IMR-90 (cell line): Measurements from ENCODE around the gene KIF6.

Experiments
- CTCF ChIP-seq: conservative IDR thresholded peaks from 2 replicates; pipeline ENCODE4 v1.5.1; 2012; ENCODE audit warnings: mild to moderate bottlenecking, low read depth, low read length, improper control_type of control experiment
- ELK1 ChIP-seq: fragments of 150-350 bp; IDR thresholded peaks from 2 replicates; pipeline ENCODE4 v1.6.1; 2016; ENCODE audit warnings: low read depth, mild to moderate bottlenecking, low read length, moderate library complexity, borderline replicate concordance
- MAZ ChIP-seq: IDR thresholded peaks from 2 replicates; pipeline ENCODE4 v1.6.1; 2012; ENCODE audit warnings: low read depth, mild to moderate bottlenecking, low read length, improper control_type of control experiment, moderate library complexity, borderline replicate concordance
- NFE2L2 ChIP-seq: fragments of 150-350 bp; IDR thresholded peaks from 2 replicates; pipeline ENCODE4 v1.6.1; 2016; ENCODE audit warnings: low read depth, mild to moderate bottlenecking, low read length
- POLR2A ChIP-seq: IDR thresholded peaks from 2 replicates; pipeline ENCODE4 v1.6.1; 2012; ENCODE audit warnings: mild to moderate bottlenecking, low read depth, low read length
- USF2 ChIP-seq: fragments of 150-350 bp; IDR thresholded peaks from 2 replicates; pipeline ENCODE4 v1.6.1; 2017; ENCODE audit warnings: mild to moderate bottlenecking, antibody characterized with exemption, low read length, low read depth

- TF ChIP-seq CTCF: no peak
- no peak for TF ChIP-seq POLR2A
- TF ChIP-seq MAZ: no peak
- no peak for TF ChIP-seq USF2
- no peak for TF ChIP-seq ELK1
- TF ChIP-seq NFE2L2: no peak
Measured at GRCh38 chr6:39576556-39577303, 148.5 kb downstream of the KIF6 start.
